HG03103 (cell line): Measurements from ENCODE around the gene TES.

ENCODE experiments used
- ATAC-seq: cut with Tn5 transposase; IDR thresholded peaks from one replicate; pipeline ENCODE4 v1.9.1; 2021; ENCODE audit warnings: low read depth; ENCODE audit not compliant: unreplicated experiment

TES gene

DNA sequence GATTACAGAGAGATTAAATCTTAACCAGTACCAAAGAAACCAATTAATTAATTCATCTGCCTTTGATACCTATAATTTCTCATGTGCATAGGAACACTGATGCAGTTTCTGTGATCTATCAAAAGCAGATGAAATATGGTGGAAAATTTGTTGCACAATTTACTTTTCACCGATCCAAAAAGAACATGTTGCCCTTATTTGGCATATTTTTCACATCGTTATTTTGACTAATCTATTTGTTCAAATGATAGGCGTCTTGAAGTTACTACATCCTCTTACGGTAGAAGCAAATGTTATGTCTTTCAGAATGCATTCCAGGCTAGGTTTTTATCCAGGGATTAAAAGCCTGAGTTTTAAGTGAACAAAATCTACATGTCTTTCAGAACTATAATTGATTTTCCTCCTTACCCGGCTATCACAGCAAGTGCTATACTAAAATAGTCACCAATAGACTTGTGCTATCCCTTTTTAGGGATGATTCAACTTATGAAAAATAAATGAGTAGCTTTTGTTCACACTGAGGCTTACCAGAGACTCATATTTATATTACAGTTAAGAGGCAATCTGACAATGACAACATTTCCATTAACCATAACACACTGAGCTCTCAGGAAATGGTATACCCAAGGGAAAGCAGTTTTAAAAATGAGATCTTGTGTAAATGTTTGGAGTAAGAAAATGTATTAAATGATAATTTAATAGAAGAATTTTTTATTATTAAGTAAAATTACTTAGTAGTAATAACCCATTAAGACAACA, 16.8 kb upstream of the TES start:
- ATAC-seq = no peak

DNA sequence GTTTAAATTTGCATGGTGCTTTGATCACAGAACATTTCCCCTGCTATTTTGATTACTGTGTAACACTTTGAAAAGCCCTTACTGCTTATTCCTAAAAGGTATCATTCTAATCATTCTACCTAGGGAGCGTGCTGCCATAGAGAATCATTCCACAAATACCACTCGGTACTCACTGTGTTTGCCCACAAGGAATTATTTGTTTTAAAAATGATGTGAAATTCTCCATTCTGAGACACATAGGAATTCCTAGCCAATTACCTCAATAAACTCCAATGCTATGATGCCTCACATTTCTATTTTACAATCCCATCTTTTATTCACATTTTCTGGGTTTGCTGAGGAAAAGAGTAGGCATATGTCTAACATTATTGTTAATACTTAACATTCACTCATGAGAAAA, 16.2 kb upstream of the TES start:
- ATAC-seq = no peak

DNA sequence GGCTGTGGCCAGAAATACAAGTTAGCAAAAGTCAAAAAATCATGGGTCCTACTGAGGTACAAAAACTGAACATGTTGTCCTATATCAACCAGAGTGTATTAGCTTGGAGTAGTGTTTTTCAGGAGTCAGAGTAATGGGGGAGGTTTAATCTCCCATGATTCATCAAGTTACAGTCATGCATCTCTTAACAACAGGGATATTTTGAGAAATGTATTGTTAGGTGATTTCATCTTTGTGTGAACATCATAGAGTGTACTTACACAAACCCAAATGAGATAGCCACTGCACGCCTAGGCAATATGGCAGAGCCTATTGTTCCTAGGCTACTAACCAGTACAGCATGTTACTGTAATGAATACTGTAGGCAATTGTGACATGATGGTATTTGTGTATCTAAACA, 14.9 kb upstream of the TES start:
- ATAC-seq = no peak

- no peak for ATAC-seq
Measured at GRCh38 chr7:116196947-116197346, 13.4 kb upstream of the TES start.

GRCh38 chr7:116197360-116197759, 13.0 kb upstream of the TES start:
- no peak for ATAC-seq

- no peak for ATAC-seq
Measured at GRCh38 chr7:116198748-116199410, 11.5 kb upstream of the TES start.

DNA sequence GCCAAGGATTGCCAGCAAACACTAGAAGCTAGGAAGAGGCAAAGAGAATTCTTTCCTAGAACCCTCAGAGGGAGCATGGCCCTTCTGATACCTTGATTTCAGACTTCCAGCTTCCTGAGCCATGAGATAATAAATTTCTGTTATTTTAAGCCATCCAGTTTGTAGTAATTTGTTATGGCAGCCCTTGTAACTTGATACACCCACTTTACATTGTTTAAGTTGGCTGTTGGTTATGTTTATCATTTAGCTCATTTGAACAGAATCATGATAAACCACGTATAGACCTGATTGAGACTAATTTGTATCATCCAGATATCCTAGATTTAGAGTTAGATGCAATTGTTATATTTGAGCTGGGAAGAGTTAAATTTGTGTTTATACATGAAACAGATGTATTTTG, 9.4 kb upstream of the TES start:
- ATAC-seq = no peak

DNA sequence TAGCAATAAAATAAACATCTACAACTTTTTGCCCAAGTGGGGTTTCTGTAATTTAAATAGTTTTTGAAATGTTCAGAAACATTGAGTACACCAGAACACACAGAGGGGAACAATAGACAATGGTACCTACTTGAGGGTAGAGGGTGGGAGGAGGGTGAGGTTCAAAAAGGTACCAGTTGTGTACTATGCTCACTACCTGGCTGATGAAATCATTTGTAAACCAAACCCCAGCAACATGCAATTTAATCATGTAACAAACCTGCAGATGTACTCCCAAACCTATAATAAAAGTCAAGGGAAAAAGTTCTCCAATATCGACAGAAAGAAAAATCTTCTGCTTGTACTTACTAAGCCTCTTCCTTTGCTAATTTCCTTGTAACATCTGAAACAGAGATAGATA, 4.2 kb upstream of the TES start:
- ATAC-seq = no peak

DNA sequence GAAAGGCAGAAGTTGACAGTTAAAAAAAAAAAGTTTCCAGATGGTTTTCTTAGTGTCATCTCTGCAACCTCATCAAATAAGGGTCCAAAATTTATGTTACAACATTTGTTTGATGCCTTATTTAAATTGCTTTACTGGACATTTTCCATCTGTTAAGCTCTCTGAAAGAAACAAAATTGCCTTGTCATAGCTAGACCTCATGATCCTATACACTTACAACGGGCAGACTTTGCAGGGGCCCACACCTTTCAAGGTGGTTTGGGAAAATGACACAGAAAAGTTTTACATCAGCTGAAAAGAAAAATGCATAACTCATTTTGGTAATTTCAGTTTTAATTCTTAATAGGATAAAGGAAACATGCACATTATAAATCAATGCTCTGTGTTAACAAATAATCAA, 1.4 kb upstream of the TES start:
- ATAC-seq = no peak

DNA sequence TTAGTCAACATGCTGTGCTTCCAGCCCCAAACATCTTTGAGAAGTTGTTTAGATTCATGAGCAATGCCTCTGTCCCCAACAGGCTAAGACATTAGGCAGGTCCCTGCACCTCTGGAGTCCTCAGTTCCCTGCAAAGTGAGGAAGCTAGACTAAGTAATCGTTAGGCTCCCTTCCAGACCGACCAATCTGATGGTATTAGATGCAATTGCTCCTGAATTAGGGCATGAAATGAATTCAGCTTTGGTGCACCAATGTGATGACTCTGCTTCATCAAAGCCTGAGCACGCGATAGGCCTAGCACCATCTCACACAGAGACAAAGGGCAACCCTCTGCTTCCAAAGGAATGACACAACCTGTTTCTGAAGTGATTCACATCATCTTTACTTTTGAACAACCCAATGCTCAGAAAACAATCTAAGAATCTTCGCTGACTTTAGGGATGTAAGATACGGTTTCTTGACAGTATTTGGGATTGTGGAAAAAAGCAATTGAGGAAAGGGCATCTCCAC, 723 bp upstream of the TES start:
- ATAC-seq = no peak

DNA sequence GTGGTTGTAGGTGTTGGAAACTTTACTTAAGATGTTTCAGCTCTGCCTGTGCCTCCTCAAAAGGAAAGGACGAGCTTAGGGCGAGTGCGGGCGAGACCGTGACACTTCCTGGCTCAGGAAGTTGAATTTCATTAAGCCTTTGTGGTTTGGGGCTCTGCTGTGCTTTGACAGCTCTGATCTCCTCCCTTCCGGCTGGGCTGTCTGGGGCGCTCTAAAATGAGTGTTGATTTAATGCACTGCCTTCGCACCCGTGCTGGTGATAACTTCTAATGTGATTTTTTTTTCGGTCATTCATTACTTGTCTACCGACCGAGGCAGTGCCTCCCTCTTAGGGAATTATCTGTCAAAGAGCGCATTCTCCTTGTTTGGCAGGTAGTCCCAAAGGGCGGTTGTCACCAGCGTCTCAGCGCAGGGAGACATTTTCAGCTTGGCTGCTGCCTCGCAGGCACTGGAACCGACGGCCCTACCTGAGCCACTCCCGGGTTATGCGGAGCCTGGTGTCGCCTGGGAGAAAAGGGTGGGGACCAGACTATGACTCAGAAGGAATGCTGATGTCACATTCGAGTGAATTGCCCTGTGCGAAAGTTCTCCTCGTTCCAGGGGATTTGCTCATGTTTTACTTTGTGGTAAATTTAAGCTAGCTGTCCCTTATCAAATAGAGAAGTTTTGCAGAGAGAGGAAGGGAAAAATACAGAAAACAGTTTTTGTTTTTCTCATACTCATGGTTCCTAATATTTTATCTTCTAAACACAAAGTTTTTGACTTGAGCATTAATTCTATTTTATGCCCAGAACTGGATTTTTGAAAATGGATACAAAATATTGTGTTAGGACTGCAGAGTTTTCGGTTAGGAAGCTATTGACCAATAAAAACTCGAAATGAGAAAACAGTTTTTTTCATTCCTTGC, 920 bp downstream of the TES start:
- peak; percentile 63 for ATAC-seq

GRCh38 chr7:116211913-116212596, 1.7 kb downstream of the TES start:
- no peak for ATAC-seq

- ATAC-seq = no peak
Measured at GRCh38 chr7:116212869-116213268, 2.5 kb downstream of the TES start.

DNA sequence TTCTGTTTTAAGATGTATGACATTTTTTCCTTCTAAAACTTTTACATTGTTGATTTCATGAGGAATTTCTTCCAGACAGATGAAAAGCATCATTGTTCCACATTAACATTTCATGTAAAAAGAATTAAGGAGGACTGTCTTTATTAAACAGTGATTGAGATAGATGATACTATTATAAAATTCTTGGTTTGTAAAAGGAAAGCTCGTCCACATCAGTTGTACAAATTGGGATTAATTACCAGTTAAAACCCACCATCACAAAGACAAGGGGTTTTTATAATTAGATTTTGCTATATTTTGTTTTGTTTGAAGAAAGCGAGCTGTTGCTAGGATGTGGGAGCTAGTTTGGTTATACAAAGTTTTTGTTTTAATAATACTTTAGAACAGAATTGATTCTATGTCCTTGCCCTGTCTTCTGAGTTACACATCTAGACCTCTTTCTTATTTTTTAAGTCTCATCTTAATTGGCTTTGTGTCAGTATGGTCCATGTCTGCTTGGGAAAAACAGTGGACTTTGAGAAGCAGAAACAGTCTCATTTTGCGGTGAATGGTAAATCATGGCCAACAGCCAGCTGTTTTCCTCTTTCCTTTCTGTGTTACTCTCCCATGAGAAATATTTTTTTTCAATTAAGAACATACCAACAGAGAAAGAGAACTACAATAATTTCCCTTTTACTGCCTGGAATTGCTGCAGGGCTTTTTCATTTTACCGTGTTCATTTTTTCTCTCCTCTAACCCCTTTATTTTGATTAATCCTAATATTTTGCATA, 3.2 kb downstream of the TES start:
- no peak for ATAC-seq

- no peak for ATAC-seq
Measured at GRCh38 chr7:116214921-116215320, 4.6 kb downstream of the TES start.

GRCh38 chr7:116215551-116215950, 5.2 kb downstream of the TES start:
- no peak for ATAC-seq

DNA sequence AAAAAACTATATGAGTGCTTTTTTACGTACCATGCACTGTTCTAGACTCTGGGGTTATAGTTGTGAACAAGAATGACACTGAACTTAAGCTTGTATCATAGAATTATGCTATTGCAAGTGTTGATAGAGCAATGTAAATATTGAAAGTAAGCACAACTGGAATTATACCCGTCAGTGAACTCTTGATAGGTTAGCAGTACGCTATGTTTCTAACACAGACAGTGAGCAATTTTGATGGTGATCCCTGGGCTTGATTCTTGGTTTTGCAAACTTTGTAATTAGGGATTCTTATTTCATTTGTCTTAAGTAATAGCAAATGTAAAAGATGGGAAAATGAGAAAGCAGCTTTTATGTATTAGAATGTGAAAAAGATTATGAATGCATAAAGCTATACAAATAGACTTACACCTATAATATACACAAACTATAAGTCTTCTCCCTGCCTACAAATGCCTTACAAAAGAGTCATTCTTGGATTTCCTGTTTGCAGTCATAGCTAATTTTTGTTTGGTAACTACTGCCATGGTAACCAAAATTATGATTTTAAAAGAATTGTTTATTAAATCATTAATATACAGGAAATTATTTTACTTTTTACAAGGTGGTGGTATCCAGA, 6.7 kb downstream of the TES start:
- ATAC-seq = no peak

DNA sequence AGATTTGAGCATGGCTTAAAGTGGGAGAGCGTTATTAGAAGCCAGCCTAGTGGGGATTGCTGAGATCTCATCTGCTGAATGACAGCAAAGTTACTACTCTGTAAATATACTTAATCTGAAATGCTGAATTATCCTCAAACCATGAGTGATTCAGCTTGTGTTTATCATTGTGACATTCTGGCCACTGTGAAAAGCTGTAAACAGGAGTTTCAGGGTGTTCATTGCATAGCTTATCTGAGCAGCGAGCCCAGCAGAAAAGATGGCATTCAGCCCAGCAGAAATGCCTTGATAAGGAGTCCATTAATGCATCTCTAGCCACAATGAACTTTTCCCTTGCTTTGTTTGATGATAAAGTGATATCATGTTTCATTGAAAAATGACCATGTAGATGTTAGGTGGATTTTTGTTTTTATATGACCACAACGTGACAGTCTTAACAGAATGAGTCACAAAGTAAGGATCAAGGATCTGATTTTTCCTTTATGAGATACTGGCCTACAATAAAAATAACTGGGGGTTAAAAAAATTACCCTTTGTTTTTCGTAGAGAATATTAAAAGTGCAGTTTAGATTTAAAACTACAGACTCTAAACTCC, 7.8 kb downstream of the TES start:
- no peak for ATAC-seq

DNA sequence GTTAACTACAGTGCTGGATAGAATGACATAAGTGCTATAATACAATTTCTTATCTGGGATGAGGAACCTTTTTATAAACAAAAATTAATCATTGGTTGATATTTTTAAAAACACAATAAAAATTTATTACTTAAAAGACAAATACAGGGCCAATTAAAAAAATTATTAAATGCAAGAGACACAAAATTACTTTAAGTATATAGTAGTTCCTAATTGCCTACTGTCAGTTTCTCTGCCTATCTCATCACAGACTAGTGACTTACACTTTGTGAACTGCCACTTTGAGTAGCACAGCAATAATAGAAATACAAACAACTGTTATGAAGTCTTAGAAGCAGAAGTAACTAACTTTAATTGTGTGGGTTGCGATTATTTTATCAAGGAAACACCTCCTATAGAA, 8.4 kb downstream of the TES start:
- no peak for ATAC-seq
